CD4-positive, alpha-beta T cell treated with Interleukin-15 for 1 hour (primary cell): Measurements from ENCODE around the gene NFYB.

ENCODE experiments used
- DNase-seq: peaks from one replicate; pipeline ENCODE4 v3.0.0-alpha.2; 2020

The NFYB gene

GRCh38 chr12:104155711-104156555, 17.9 kb upstream of the NFYB start:
- DNase-seq = no peak

- no peak for DNase-seq
These were observed 16.8 kb upstream of the NFYB start for GRCh38 chr12:104154806-104155205.

GRCh38 chr12:104154286-104154685, 16.3 kb upstream of the NFYB start:
- no peak for DNase-seq

GRCh38 chr12:104152685-104153241, 14.8 kb upstream of the NFYB start:
- no peak for DNase-seq

GRCh38 chr12:104150416-104150815, 12.4 kb upstream of the NFYB start:
- no peak for DNase-seq

- DNase-seq = no peak
These were observed 9.3 kb upstream of the NFYB start for GRCh38 chr12:104147346-104147745.

GRCh38 chr12:104143918-104144317, 5.9 kb upstream of the NFYB start:
- no peak for DNase-seq

- no peak for DNase-seq
These were observed 5.0 kb upstream of the NFYB start for GRCh38 chr12:104143002-104143401.

- DNase-seq = no peak
These were observed 4.5 kb upstream of the NFYB start for GRCh38 chr12:104142543-104142942.

- DNase-seq = no peak
These were observed 765 bp upstream of the NFYB start for GRCh38 chr12:104138797-104139152.

GRCh38 chr12:104137001-104137901, 759 bp downstream of the NFYB start:
- peak; percentile 46 for DNase-seq

- no peak for DNase-seq
These were observed 1.4 kb downstream of the NFYB start for GRCh38 chr12:104136577-104136976.

- DNase-seq = no peak
These were observed 3.1 kb downstream of the NFYB start for GRCh38 chr12:104134882-104135281.

GRCh38 chr12:104133866-104134265, 4.1 kb downstream of the NFYB start:
- no peak for DNase-seq

- DNase-seq = no peak
These were observed 4.7 kb downstream of the NFYB start for GRCh38 chr12:104133321-104133720.

- DNase-seq = no peak
These were observed 5.6 kb downstream of the NFYB start for GRCh38 chr12:104132351-104132956.

GRCh38 chr12:104131609-104132008, 6.4 kb downstream of the NFYB start:
- DNase-seq = no peak

GRCh38 chr12:104130760-104131159, 7.2 kb downstream of the NFYB start:
- DNase-seq = no peak

GRCh38 chr12:104126548-104126947, 11.5 kb downstream of the NFYB start:
- DNase-seq = no peak

- DNase-seq = no peak
These were observed 15.7 kb downstream of the NFYB start for GRCh38 chr12:104122298-104122697.

- DNase-seq = no peak
These were observed 17.0 kb downstream of the NFYB start for GRCh38 chr12:104121001-104121400.

- DNase-seq = no peak
These were observed 22.4 kb downstream of the NFYB start for GRCh38 chr12:104115587-104115975.
